ENCODE measurements around the gene GJD2.

DNA sequence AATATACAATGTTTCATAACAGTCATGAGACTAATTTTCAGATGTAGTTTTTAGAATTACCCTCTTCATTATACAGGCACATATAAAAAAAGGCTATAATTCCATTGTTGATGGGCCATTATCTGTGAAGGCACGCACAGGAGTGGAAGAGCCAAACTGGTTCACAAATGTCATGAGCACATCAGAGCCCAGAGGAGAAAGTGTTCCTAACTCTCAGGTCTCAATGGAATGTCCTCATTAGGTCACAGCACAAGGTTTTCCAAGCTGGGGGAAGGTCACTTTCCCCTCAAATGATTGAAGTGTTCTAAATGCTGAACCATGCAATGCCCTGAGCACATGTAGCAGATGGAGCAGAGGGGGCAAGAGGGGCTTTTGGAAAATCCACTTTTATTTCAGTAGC, 41.2 kb downstream of the GJD2 start:
- TF ChIP-seq, protein P1, sequence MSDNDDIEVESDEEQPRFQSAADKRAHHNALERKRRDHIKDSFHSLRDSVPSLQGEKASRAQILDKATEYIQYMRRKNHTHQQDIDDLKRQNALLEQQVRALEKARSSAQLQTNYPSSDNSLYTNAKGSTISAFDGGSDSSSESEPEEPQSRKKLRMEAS (IDR thresholded peaks at IDR 0.05; ENCODE audit: low read depth) = no peak
- TF ChIP-seq, protein P2, sequence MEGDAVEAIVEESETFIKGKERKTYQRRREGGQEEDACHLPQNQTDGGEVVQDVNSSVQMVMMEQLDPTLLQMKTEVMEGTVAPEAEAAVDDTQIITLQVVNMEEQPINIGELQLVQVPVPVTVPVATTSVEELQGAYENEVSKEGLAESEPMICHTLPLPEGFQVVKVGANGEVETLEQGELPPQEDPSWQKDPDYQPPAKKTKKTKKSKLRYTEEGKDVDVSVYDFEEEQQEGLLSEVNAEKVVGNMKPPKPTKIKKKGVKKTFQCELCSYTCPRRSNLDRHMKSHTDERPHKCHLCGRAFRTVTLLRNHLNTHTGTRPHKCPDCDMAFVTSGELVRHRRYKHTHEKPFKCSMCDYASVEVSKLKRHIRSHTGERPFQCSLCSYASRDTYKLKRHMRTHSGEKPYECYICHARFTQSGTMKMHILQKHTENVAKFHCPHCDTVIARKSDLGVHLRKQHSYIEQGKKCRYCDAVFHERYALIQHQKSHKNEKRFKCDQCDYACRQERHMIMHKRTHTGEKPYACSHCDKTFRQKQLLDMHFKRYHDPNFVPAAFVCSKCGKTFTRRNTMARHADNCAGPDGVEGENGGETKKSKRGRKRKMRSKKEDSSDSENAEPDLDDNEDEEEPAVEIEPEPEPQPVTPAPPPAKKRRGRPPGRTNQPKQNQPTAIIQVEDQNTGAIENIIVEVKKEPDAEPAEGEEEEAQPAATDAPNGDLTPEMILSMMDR (IDR thresholded peaks at IDR 0.05) = no peak
